SK-N-SH (cell line): ENCODE measurements around the gene MID1IP1.

Experiments
- CTCF ChIP-seq: fragments of 200-600 bp; sonication (generic); IDR thresholded peaks from 2 replicates; pipeline ENCODE4 v1.6.1; 2017; ENCODE audit warnings: antibody characterized with exemption, mild to moderate bottlenecking, moderate library complexity
- EP300 ChIP-seq, 2 experiments: IDR thresholded peaks; 2 replicates each; pipeline versions ENCODE4 v1.4.0 to v1.6.1; 2012; ENCODE audit warnings: borderline replicate concordance in 1 of 2, low read depth in 1 of 2, low read length in 1 of 2
- REST ChIP-seq: IDR thresholded peaks from 2 replicates; pipeline ENCODE4 v1.6.1; 2012; ENCODE audit warnings: mild to moderate bottlenecking, low read depth, low read length, moderate library complexity
- SMC3 ChIP-seq: IDR thresholded peaks from 2 replicates; pipeline ENCODE4 v1.6.1; 2012; ENCODE audit warnings: low read depth, low read length, improper control_type of control experiment
- ZBTB33 ChIP-seq: IDR thresholded peaks from 2 replicates; pipeline ENCODE4 v1.4.0; 2012; ENCODE audit warnings: low read depth, borderline replicate concordance

- TF ChIP-seq REST (no peak), EP300 (IDR thresholded peaks at IDR 0.05; ENCODE audit: borderline replicate concordance in 1 of 2, low read depth in 1 of 2, low read length in 1 of 2) (no peak), CTCF (no peak), SMC3 (no peak), ZBTB33 (no peak)
Measured at GRCh38 chrX:38824176-38824575, 22.9 kb downstream of the MID1IP1 start.
